Measurements from ENCODE around the gene PLXNB1. TPM values are rescaled to one million over a fixed set of nuclear protein-coding genes. Genes with fewer than 3 reads are reported as not detected.

PLXNB1 gene
- total RNA-seq, 2 experiments from 2014 or later, result 1.6 to 2.4 TPM

DNA sequence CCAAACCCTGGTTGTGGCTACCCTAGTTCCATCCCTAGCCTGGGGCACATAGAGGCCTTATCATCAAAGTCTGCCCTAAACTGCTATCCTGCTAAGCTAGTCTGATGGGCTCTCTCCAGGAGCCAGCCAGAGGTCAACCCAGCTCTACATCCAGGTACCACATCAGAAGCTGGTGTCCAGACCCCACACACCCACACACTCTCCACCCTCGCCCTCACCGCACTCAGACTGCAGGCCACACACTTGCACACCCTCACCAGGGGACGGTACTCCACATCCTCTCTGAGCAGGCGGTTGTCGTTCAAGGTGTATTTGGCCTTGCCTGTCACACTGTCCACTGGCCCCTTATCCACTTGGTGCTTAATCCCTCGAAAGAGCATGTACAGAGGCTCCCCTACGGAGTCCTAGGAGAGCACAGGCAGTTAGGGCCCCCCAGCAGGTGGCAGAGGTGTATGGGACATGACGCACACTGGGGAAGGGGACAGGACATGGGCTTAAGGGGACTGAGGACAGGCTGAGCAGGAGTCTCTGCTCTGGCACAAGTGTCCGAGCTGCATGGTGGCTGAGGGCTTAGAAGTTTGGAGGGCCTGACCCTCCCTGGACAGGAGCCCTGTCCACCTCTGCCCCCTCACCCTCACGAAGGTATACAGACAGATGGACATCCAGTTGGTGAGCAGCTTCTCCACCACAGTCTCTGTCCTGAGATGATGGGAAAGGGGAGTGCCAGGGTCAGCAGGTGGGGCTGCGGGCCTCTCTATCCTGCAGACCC, 18.1 kb downstream of the PLXNB1 start:
- H3K4me1 Mint-ChIP-seq, result no peaks in the 10 kb centered on the region
- H3K36me3 Mint-ChIP-seq, result no peaks in the 10 kb centered on the region
- no peaks in the 10 kb centered on the region for H3K9me3 Mint-ChIP-seq
- DNase-seq, result no peak
- no peak overlapping the region for H3K4me3 Mint-ChIP-seq
- no peaks in the 10 kb centered on the region for H3K27me3 Mint-ChIP-seq
- no peak overlapping the region for H3K27ac Mint-ChIP-seq

DNA sequence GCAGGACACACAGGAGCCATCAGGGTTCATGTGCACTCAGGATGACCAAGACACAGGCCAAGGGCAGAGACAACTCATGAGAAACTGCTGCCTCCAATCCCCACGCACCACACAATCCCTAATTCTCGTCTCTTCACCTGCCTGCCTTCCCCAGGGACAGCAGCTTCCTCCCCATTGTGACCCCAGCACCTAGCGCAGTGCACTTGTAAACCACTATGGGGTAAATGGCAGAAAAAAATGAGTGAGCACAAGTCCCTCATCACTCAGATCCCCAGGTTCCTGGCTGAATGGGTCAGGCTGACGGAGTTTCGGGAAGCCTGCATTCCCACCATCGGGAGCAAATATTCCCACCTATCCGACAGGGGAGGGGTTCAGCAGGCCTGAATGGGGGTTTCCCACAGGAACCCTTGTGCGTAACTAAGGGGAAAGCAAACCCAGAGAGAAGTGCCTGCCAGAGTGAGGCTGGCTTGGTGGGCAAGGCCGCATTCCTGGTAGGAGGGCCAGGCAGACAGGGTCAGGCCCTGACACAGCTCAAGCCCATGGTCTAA, 18.8 kb downstream of the PLXNB1 start:
- no peaks in the 10 kb centered on the region for H3K4me1 Mint-ChIP-seq
- H3K9me3 Mint-ChIP-seq, result no peaks in the 10 kb centered on the region
- no peaks in the 10 kb centered on the region for H3K27me3 Mint-ChIP-seq
- DNase-seq, result no peak
- H3K36me3 Mint-ChIP-seq, result no peaks in the 10 kb centered on the region
- H3K4me3 Mint-ChIP-seq, result no peak overlapping the region
- no peak overlapping the region for H3K27ac Mint-ChIP-seq

DNA sequence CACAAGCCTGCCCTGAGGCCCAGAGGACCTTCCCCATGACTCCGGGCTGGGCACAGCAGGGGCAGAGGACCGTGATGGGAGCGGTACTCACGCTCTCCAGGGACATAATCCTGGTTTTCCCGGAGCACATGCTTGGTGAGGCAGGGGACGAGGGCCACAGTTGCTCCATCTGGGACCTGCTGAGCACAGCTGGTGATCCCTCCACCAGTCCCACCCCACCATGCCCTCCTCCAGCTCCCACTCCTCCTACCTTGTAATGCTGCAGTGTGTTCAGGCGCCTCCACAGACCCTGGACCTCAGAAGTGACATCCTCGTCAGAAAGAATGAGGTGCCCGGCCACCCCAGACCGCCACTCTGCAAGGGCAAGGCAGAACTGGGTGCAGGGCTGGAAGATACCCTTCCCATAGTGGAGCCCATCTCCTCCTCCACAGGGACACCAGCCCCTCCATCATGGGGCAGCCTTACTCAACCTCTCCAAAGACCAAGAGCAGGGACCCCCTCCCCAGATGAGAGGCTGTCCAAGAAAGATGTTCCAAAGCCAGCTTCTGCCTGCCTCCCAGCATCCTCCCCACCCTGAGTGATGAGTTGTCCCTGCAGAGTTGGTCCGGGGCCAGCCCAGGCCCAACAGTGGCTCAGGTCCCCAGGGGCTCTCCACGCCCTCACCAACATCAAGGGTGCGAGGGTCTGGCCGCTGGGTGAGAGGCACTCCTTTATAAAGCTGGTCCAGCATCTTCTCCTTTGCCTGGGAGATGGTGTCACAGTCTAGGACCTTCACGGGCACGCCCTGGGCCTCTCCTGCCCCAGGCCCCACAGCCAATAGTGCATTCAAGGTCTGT, 19.5 kb downstream of the PLXNB1 start:
- no peak for DNase-seq
- no peaks in the 10 kb centered on the region for H3K9me3 Mint-ChIP-seq
- no peaks in the 10 kb centered on the region for H3K4me1 Mint-ChIP-seq
- H3K4me3 Mint-ChIP-seq, result no peak overlapping the region
- no peak overlapping the region for H3K27ac Mint-ChIP-seq
- no peaks in the 10 kb centered on the region for H3K27me3 Mint-ChIP-seq
- no peaks in the 10 kb centered on the region for H3K36me3 Mint-ChIP-seq

DNA sequence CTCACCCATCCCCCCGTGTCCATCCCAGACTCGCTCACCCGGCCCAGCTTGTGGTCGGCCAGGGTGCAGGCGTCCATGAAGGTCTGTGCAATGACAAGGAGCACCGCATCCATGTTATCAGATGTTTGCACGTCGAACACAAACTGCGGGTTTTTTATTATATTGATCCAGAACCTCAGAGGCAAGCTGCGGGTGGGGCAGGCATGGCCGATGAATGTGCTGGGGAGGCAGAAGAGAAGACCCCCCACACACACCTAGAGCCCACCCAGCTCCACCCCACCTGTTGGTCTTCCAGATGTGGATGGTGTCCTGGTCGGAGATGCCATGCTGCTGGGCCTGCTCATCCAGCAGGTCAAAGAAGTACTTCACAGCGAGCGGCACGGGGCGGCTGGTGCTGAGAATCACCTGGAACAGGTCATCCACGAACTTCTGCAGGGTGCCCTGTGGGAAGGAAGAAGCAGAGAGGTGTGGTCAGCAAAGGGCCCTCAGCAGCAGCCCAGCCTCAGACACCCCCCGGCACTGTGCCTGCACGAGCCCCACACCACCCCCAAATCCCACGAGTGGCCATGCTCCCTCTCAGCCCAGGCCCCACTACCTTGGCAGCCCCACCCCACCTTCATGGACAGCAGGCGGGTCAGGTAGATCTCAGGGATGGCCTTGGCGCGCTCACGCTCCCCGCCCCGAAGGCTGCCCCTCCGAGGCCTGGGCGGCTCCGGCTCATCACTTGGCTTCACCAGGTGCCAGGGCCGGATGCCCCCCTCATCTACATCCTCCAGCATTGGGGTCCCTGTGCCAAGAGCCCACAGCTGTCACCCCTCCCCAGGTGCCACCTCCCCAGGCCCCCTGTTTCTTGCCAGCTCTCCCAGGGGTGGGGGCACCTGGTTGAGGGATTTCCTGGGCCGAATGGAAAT, 20.3 kb downstream of the PLXNB1 start:
- H3K27me3 Mint-ChIP-seq, result no peaks in the 10 kb centered on the region
- no peak overlapping the region for H3K27ac Mint-ChIP-seq
- no peaks in the 10 kb centered on the region for H3K4me1 Mint-ChIP-seq
- no peaks in the 10 kb centered on the region for H3K9me3 Mint-ChIP-seq
- no peak overlapping the region for H3K4me3 Mint-ChIP-seq
- no peaks in the 10 kb centered on the region for H3K36me3 Mint-ChIP-seq
- no peak for DNase-seq

DNA sequence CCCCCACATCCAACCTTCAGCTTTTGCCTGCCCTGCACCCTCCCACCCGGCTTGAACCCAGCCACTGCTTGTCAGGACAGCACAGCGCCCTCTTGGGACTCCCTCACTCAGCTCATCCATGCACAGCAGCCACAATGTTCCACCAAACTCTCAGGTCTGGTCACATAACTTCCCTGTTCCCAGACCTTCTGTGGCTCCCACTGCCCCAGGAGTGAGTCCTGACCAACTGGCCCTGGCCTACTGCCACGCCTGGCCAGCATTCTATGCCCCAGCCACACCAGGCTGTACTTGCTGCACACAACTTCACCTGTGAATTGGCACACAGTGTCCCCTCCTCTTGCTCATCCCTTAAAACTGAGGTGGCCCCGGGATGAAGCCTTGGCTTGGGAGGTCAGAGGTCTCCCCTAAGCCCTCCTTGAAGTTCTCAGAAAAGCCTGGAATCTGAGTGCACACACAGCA, 21.0 kb downstream of the PLXNB1 start:
- no peak overlapping the region for H3K4me3 Mint-ChIP-seq
- H3K27ac Mint-ChIP-seq, result no peak overlapping the region
- H3K27me3 Mint-ChIP-seq, result no peaks in the 10 kb centered on the region
- H3K4me1 Mint-ChIP-seq, result no peaks in the 10 kb centered on the region
- DNase-seq, result no peak
- no peaks in the 10 kb centered on the region for H3K9me3 Mint-ChIP-seq
- H3K36me3 Mint-ChIP-seq, result no peaks in the 10 kb centered on the region

DNA sequence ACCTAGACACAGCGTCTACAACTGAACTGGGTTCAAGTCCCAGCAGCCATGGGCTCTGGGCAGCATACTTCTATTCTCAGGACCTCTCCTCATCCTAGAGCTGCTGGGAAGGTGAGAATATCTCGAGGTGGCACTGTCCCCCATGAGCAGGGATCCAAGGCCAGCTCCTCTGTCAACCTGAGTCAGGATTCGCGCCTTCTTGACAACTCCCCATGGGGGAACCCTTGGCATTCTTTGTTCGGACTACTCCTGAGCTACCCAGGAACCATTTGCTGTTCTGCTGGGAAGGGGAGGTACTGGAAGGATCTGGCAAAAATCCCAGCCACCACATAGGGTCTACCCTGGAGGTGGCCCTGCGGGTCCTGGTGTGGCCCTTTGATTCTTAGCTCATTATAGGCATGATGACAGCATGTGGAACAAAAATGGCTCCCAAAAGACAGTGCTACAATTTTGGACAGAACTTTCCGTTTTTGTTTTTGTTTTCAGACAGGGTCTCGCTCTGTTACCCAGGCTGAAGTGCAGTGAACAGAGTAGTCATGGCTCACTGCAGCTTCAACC, 22.3 kb downstream of the PLXNB1 start:
- Mint-ChIP-seq H3K9me3 (no peaks in the 10 kb centered on the region), H3K27me3 (no peaks in the 10 kb centered on the region), H3K27ac (no peak overlapping the region), H3K36me3 (no peaks in the 10 kb centered on the region), H3K4me1 (no peaks in the 10 kb centered on the region), H3K4me3 (no peak overlapping the region)
- DNase-seq, result no peak

DNA sequence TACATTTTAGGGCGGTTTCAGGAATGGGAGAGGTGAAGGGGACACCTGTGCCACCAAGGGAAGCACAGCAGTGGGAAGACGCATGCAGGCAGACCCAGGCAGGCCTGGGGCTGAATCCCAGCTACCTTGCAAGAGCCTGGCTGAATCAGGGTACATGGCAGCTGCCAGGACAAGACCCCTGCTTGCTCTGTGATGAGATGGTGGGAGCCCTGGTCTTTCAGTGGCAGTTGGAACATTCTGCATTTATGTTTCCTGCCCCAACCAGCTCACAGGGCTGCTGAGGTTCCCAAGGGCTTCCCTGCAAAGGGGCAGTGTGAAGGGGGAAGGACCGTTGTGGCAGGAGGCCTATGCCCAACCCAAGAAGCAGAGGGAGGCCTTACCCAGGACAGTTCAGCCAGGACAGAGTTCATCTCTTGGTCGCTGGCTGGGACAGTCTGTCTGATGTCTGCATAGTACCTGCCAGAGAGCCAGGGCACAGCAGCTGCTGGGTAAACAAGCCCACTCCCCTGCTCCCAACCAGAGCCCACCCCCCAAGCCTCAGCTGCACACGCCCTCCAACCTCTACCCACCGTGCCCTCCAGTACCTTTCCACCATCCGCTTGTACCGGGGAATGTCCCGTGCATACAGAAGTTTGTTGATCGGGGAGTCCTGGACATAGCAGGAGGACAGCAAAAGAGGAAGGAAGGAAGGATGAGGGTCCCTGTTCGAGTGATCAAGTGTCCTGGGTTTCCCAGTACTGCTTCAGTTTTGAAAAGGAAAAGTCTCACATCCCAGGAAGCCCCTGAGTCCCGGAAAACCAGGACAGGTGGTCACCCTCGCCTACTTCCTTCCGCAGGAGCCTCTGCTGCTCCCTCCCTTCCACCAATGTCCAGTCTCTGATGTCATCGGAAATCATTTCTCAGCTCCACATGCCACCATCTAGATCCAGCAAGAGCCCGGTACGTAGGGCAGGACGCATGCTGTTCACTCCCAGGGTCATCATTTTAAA, 23.1 kb downstream of the PLXNB1 start:
- Mint-ChIP-seq H3K4me3 (no peak overlapping the region), H3K36me3 (no peaks in the 10 kb centered on the region), H3K27me3 (no peaks in the 10 kb centered on the region), H3K9me3 (no peaks in the 10 kb centered on the region), H3K4me1 (no peaks in the 10 kb centered on the region), H3K27ac (no peak overlapping the region)
- DNase-seq, result no peak

DNA sequence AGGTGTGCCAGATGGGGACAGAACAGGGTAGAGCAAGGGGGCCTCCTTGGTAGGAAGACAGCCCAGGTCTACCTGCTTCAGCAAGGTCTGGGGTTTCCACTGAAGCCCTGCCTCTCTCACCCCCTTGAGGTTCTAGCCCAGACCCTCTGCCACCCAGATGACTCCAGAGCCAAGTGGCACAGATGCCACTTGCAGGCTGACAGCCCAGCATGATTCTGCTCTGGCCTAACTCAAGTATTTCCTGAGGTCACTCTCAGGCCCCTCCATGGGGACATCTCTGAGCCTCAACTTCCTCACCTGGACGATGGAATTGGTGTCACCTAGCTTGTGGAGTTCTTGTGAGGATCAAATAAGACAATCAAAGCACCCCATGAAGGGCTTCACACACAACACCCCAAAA, 23.9 kb downstream of the PLXNB1 start:
- no peak for DNase-seq
- H3K4me3 Mint-ChIP-seq, result no peak overlapping the region

DNA sequence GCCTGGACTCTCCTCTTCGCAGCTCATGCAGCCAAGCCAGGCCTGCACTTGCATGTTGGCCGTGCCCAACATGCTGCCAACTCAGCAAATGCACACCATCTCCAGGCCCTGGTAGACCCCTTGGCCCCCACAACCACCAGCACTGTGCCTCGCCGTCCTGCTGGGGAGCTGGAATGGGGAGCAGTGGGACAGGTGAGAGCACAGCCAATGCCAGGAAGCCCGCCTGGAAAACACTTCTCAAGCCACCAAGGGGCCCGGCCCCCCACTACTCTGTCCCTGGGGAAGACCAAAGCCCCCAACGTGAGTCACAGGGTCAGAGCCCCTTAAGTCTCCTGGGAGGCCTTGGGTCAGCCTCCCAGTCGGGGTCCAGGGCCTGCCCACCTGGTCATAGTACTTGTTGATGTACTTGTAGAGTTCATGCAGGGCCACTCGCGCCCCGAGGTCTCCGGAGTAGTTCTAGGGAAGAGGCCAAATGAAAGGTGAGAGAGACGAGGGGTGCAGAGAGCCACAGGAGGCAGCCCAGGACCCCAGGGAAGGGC, 24.5 kb downstream of the PLXNB1 start:
- Mint-ChIP-seq H3K27me3 (peaks cover 4% of the 10 kb centered on the region), H3K4me1 (no peaks in the 10 kb centered on the region), H3K27ac (no peak overlapping the region), H3K36me3 (no peaks in the 10 kb centered on the region), H3K4me3 (no peak overlapping the region), H3K9me3 (no peaks in the 10 kb centered on the region)
- DNase-seq, result no peak

More for the DNA sequence above, 23.9 kb downstream of the PLXNB1 start:
- no peaks in the 10 kb centered on the region for H3K36me3 Mint-ChIP-seq
- no peaks in the 10 kb centered on the region for H3K4me1 Mint-ChIP-seq
- H3K27me3 Mint-ChIP-seq, result no peaks in the 10 kb centered on the region
- no peak overlapping the region for H3K27ac Mint-ChIP-seq
- no peaks in the 10 kb centered on the region for H3K9me3 Mint-ChIP-seq

DNA sequence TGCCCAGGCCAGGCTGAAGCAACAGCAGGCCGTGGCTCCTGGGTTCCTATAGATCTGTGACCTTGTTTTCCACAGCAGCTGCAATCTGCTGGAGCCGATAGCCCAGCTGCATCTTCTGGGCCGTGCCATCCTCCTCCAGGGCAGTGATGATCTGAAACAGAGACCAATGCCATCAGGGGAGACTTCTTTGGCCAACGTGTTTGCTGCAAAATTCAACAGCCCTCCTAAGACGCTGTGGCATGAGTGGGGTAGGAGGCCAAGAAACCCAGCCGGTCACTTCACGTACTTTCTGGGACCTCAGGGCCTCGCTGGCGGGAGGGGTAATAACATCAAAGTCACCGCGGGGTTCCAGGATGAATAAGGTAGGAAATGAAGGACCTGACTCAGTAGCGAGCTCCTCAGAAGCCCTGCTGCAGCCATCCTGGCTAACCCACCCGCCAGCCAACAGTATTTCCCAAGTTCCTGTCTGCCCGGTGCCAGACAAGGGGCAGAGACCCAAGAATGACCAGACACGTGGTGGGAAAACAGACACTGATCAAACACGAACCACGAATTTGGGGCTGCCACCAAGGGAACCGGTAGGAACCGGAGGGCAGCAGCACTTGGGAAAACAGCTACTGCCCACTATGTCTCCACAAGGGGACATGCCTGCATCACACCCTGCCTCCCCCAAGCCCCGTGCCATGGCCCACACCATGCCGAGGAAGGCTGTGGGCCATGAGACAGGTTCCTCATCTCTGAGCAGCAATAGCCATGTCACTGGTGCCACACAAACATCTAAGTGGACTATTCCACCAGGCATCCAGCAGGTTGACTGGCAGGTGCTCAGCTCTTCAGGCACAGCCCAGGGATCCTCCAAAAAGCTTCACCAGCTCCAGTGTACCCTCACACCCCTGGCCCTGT, 25.2 kb downstream of the PLXNB1 start:
- Mint-ChIP-seq H3K4me1 (no peaks in the 10 kb centered on the region), H3K27ac (no peak overlapping the region), H3K36me3 (no peaks in the 10 kb centered on the region)

DNA sequence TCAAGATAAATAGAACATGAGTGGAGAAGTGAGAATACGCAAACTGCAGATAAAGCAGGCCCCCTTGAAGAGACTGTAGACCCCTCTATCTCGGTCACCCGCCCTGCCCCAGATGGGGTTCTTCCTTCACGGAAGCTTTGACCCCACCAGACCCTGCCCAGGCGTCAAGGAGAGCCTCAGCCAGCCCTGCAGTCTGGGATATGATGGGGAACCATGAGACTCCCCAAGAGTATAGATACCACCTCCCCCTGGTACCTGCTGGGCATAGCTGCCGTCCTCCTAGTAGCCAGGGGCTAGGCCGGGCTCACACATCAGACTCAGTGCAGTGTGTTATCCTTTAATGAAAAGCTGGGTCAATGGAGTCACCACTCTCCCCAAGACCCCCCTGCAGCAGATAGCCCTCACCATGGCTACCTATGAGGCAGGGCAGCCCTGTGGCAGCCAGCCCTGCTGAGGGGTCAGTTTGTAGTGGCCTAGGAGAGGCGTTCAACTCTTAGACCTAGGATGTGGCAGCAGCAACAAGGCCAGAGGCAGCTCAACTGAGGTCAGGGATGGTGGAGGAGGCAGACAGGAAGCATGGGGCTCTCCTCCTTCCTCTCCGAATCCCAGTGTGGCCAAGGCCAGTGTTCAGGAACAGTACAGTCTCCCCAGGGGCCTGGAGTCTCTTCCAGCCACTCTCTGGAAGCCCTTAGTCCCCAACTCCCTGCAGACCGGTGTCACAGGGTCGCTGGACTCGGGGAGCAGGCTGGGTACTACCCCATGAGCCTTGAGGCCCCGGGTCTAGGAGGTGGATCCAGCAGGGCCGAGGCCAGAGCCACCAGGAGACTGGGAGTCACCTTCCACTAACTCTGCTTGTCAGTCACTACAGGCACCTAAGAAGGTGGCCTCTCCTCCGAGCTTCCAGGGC, 26.1 kb downstream of the PLXNB1 start:
- Mint-ChIP-seq H3K4me3 (no peak overlapping the region), H3K27me3 (peaks cover 6% of the 10 kb centered on the region), H3K36me3 (no peaks in the 10 kb centered on the region), H3K9me3 (no peaks in the 10 kb centered on the region), H3K27ac (no peak overlapping the region), H3K4me1 (no peaks in the 10 kb centered on the region)
- no peak for DNase-seq

More for the DNA sequence above, 25.2 kb downstream of the PLXNB1 start:
- Mint-ChIP-seq H3K4me3 (no peak overlapping the region), H3K9me3 (no peaks in the 10 kb centered on the region), H3K27me3 (peaks cover 6% of the 10 kb centered on the region)
- DNase-seq, result no peak

DNA sequence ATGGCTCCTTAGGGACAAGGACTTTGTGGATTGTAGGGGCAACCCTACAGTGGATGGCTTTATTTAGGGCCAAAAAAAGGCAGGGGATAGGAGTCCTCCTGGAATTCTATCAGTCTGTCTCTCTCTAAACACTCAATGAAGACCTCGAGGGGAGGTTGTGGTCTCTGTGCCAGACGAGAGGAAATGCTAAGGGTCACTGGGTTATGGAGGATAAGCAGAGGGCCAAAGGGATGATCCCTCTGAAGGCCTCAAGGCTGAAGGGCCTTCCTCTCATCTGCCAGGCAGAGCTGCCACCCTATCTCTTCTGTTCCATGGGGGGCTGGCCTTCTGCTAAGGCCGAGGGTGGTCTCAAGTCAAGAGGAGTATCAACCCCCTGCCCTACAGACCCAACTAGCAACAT, 27.0 kb downstream of the PLXNB1 start:
- H3K36me3 Mint-ChIP-seq, result no peaks in the 10 kb centered on the region
- peaks cover 6% of the 10 kb centered on the region for H3K27me3 Mint-ChIP-seq
- no peak overlapping the region for H3K27ac Mint-ChIP-seq
- DNase-seq, result no peak
- no peaks in the 10 kb centered on the region for H3K4me1 Mint-ChIP-seq
- H3K4me3 Mint-ChIP-seq, result no peak overlapping the region
- no peaks in the 10 kb centered on the region for H3K9me3 Mint-ChIP-seq
